HT1080 (cell line): Measurements from ENCODE around the gene VGLL3. TPM values are rescaled to one million over a fixed set of nuclear protein-coding genes. Genes with fewer than 3 reads are reported as not detected.
"Not testable (repeated sequence)": the region's sequence is repeated elsewhere in the genome, so short reads cannot be mapped to it uniquely, and the experiment has no call there.

Source experiments
- DNase-seq: peaks from one replicate; pipeline ENCODE4 v3.0.0-alpha.2; 2015; ENCODE audit warnings: low read depth
- total RNA-seq: library from RNA; depleted of rRNA; stranded (reverse); fragments of >200 nt; shearing (Covaris generic); gene quantifications from 2 replicates; pipeline ENCODE4 v1.2.3, GENCODE V29; 2014

The VGLL3 gene
- total RNA-seq, 1 experiment from 2014 or later: 0.88 TPM

- peak; percentile 5 for DNase-seq
Observed at GRCh38 chr3:86990012-86990733, 776 bp downstream of the VGLL3 start.

DNA sequence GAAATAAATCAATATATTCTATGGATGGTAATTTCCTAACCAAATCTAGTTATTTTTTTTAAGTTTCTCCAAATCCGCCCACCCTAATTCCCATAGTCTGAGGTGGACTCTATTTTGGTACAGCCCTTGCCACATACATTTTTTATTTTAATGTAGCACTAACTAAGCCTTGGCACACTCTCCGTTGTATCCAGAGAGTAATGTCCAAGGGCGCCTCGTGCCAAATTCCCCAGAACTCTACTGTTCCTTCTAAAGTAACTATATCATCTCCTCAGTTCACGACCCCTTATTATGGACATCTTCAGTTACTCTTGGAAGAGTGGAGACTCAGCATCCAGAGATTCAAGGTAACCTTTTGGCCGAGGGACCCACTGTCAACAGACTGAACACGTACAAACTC is 1.3 kb downstream of the VGLL3 start:
- no peak for DNase-seq

DNA sequence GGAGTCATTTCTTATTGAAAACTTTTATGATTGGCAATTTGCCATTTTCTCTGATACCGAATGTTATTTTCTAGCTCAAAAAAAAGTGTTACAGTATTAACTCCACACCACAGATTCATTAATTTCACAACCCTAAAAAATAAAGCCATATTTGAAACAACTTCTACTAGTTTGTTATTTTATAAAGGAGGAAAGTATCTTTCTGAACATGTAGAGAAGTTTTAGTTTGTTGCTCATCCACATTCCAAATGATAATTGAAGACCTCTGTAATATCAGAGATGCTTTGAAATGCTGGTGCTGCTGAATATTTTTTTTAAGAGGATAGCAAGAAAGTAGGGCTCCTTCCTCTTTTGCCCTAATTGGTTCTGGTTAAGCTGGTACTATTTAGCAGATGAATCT is 1.9 kb downstream of the VGLL3 start:
- no peak for DNase-seq

- DNase-seq: no peak
Observed at GRCh38 chr3:86988235-86988634, 2.7 kb downstream of the VGLL3 start.

- DNase-seq: no peak
Observed at GRCh38 chr3:86987421-86987715, 3.6 kb downstream of the VGLL3 start.

DNA sequence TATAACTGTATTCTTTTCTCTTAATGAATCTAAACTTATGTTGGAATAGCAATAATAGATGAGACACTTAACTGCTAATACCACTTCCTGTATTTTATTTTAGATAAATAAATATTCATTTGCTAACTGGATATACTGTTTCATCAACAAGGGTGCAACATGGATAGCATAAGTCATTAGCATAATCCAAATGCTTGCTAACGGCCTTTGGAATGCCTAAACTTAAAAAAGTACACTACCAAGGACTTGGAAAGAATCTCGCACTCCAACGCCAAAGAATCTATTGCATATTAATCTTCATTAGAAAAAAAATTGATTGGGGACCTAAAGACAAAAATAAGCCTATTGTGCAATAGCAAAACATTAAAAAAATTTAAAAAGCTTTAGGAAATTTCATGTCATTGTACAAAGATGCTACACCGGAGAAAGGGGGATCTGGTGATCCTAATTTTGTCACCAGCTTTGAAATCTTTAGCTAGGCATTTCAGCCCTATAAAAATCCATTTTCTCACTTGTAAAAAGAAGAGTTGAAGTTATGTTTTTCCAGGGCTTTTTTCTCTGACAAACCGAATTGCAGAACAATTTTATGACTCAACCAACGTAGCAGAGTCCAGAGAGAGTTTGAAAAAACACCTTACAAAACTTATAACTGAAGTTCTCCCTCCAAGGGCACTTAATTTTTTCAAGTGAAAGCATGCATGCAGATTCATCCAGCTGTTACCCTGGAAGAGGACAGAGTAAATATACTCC is 4.1 kb downstream of the VGLL3 start:
- DNase-seq: no peak

- DNase-seq: no peak
Observed at GRCh38 chr3:86985181-86985826, 5.6 kb downstream of the VGLL3 start.

GRCh38 chr3:86984271-86984670 is 6.7 kb downstream of the VGLL3 start:
- DNase-seq: no peak

- no peak for DNase-seq
Observed at GRCh38 chr3:86982883-86983282, 8.1 kb downstream of the VGLL3 start.

- DNase-seq: no peak
Observed at GRCh38 chr3:86978111-86978551, 12.8 kb downstream of the VGLL3 start.

GRCh38 chr3:86976219-86976618 is 14.7 kb downstream of the VGLL3 start:
- DNase-seq: no peak

DNA sequence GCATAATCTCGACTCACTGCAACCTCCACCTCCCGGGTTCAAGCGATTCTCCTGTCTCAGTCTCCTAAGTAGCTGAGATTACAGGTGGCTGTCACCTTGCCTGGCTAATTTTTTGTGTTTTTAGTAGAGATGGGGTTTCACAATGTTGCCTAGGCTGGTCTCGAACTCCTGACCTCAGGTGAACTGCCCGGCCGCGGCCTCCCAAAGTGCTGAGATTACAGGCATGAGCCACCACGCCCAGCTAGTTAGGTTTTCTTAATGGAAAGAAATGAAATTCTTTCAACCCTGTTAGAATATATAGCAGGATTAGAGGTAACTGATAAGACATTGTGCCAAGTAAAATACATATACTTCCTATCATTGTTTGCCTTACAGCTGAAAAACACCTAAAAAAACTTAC is 16.8 kb downstream of the VGLL3 start:
- DNase-seq: not testable (repeated sequence)

GRCh38 chr3:86973440-86973839 is 17.5 kb downstream of the VGLL3 start:
- DNase-seq: peak; percentile 68

DNA sequence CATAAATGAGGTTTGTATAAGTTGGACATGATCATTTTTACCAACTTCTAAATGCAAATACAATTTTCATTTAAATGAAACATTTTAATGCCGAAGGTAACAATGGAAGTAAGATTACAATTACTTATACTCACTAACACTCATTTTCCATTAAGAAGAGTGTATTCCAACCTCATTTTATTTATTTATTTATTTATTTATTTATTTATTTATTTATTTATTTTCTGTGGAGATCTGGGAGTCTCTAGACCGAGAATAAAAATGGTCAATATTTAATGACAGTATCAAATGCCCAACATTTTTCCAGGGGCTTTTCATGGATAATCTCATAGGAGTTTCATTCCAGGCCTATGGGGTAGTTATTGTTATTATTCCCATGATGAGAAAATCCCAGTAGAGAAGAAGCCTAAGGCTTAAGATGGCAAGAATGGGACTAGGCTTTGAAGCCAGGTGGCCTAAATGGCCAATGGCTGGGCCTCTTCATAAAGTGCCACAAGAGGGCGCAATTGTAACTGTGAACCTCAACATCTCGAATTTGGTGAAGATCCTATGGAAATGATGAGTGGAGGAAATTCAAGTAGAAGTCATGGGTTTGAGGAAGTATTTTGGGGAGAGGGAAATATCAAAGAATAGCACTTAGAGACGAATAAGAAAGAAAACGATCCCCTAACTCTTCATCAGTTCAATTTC is 21.3 kb downstream of the VGLL3 start:
- DNase-seq: peak; percentile 40

DNA sequence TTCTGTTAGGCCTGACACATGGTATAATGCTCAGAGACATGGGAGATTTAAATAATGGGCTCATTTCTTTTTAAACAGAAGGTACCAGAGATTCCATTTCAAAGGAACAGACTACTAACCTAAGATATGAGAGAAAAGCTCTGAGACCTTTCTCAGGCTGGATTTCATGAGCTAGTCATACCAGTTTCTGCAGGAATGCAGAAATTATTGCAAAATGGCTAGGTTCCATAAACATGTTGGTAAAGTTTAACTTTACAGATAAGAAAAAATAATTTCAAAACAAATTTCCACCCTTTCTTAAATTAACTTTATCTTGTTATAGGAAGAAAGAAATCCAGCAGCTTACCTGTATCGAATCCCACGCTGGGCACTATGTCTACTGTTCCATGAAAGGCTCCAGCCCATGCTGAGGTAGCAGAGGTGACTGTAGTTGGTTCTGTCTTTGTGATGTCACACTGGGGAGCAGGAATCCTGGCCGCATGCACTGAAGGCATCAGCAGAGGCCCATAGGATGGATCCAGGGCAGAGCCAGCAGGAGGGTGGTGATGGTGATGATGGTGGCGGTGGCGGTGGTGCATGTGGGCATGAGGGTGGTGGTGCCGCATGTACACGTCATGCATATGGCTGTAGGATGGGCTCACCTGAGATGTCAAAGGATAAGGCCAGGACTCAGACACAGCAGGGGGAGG is 22.6 kb downstream of the VGLL3 start:
- no peak for DNase-seq

- DNase-seq: no peak
Observed at GRCh38 chr3:86967062-86967461, 23.9 kb downstream of the VGLL3 start.

GRCh38 chr3:86965166-86965565 is 25.8 kb downstream of the VGLL3 start:
- no peak for DNase-seq

- no peak for DNase-seq
Observed at GRCh38 chr3:86963611-86964010, 27.3 kb downstream of the VGLL3 start.

- DNase-seq: no peak
Observed at GRCh38 chr3:86961297-86961696, 29.7 kb downstream of the VGLL3 start.

DNA sequence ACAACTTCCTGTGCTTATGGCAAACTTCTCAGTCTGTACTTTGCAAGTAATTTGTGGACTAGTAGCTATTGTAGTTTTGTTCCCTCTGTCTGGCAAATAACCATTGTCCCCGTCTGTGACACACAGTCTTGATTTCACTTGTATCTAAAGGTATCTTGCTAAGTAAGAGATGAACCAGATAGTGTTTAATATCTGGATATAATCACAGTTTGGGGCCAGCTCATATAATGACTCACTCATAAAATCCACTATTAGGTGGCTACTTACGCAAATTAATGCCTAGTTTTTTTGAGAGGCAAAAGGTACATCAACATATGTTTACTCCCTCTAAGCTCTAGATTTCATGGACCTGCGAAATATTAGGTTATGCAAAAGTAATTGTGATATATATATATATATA is 30.4 kb downstream of the VGLL3 start:
- DNase-seq: no peak

DNA sequence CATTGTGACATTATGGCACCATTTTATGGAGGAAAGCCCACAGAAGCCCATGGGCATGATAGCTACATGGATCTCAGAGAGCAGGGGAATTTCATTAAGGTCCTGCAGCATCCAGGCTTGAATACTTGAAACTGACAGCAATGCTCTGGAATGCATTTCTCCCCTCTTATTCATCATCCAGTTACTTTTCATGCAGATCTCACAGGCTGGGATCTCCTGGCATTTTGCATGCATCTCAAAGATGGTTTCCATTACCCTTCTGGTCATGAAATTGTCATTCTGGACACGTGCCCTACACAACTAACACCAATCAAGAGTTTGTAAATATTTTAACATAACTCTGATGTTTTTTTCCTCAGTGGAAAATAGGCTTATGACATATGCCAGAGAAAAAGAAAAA is 32.4 kb downstream of the VGLL3 start:
- DNase-seq: peak; percentile 13
